Stimulated activated CD4-positive, alpha-beta T cell treated with anti-CD3 and anti-CD28 coated beads, TNF-alpha, amount 100 ng/mL, for 48 hours (primary cell): ENCODE results near the gene PLCE1.

Experiments
- DNase-seq, 3 donors: peaks; one replicate each; pipeline ENCODE4 v3.0.0-alpha.2; 2020; ENCODE audit warnings: low read depth in 3 of 3

PLCE1 gene

GRCh38 chr10:94023906-94024305, 30.2 kb downstream of the PLCE1 start:
- no peak for DNase-seq

GRCh38 chr10:94024407-94024806, 30.7 kb downstream of the PLCE1 start:
- no peak for DNase-seq

GRCh38 chr10:94025806-94026205, 32.1 kb downstream of the PLCE1 start:
- no peak for DNase-seq

GRCh38 chr10:94027197-94027596, 33.5 kb downstream of the PLCE1 start:
- no peak for DNase-seq

GRCh38 chr10:94029955-94030354, 36.2 kb downstream of the PLCE1 start:
- no peak for DNase-seq

- no peak for DNase-seq
Measured at GRCh38 chr10:94035982-94036765, 42.4 kb downstream of the PLCE1 start.

GRCh38 chr10:94036766-94037033, 43.0 kb downstream of the PLCE1 start:
- DNase-seq, result no peak

GRCh38 chr10:94037286-94037685, 43.6 kb downstream of the PLCE1 start:
- DNase-seq, result no peak

GRCh38 chr10:94038024-94038423, 44.3 kb downstream of the PLCE1 start:
- no peak for DNase-seq

- DNase-seq, result no peak
Measured at GRCh38 chr10:94041206-94041605, 47.5 kb downstream of the PLCE1 start.

GRCh38 chr10:94042001-94042833, 48.5 kb downstream of the PLCE1 start:
- DNase-seq, result no peak

GRCh38 chr10:94042834-94043175, 49.1 kb downstream of the PLCE1 start:
- DNase-seq, result no peak
